GM19240 (cell line): ENCODE measurements around the gene CLEC18A.
"Not testable (repeated sequence)": the region's sequence is repeated elsewhere in the genome, so short reads cannot be mapped to it uniquely, and the experiment has no call there.

Source experiments
- DNase-seq: peaks from one replicate; pipeline ENCODE4 v3.0.0; 2011; ENCODE audit warnings: low spot score; ENCODE audit not compliant: insufficient read length

Gene CLEC18A

DNA sequence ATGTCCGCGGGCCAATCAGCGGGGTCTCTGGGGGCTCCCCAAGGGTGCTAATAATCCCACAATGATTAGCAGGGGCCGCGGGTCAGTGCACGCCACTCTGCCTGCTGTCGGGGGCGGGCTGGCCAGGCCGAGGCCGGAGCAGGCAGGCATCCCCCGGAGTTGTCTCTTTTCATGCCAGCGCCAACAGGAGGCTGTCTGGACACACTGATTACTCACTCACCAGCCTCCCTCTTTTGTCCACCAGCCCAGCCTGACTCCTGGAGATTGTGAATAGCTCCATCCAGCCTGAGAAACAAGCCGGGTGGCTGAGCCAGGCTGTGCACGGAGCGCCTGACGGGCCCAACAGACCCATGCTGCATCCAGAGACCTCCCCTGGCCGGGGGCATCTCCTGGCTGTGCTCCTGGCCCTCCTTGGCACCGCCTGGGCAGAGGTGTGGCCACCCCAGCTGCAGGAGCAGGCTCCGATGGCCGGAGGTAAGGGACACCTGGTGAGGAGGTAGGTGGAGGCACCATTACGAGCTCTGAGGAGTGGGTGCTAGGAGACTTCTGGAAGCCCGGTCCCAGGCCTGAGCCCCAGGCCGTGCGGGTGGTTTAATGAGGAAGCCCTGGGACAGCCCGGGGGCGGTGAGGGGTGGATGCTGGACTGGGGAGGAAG, at the start of gene CLEC18A:
Gene CLEC18A (plus strand): TSS at position 318 of the 655 bp plus-strand sequence. CDS start 33 bp downstream, at position 351.
- DNase-seq = not testable (repeated sequence)

DNA sequence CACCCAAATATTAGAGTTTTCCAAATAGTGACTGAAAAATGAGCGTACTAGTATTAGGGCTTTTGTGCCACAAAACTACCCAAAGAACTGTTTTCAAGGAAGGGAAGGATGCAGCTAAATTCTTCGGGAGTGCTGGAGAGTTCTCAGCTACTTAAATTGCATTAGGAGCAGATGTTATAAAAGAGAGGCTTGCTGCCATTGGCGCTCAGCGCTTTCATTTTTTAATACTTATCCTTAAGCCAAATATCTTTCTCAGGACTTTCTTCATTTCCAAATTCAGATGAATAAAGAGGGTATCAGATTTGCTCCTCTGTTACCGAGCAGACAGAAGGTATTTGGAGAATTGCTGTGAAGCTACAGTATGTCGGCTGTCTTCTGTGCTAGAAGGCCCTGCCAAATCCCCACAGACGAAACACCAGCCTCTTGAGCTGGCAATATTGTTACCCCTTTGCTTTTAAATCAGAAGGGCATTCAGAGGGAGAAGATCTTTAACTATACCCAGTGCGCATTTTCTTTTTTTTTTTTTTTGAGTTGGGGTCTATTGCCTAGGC, 47.2 kb upstream of the CLEC18A start:
- no peak for DNase-seq

DNA sequence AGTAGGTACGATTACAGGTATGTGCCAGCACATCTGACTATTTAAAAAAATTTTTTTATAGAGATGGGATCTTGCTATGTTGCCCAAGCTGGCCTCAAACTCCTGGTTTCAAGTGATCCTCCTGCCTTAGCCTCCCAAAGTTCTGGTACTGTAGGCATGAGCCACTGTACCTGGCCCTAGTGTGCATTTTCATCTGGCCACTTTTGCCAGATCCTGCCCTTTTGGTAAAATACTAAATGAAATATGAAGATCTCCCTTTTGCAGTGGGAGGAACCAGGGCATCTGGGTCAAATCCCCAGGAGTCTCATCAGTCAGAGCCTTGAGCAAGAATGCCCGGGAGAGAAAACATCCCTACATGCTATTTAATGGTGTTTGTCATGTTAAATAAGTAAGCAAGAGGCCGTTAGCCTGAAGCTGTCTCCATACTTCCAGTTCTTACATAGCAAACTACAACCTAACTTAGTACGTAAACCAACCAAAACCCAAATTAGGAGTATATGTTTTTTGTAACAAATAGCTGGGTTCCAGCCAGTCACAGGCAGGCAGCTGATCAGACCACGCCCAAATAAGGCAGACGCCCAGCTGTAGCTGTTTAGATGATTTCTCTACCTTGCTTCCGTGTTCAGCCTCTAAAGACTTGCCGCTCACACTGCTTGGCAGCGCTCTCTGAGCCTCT, 46.5 kb upstream of the CLEC18A start:
- no peak for DNase-seq

DNA sequence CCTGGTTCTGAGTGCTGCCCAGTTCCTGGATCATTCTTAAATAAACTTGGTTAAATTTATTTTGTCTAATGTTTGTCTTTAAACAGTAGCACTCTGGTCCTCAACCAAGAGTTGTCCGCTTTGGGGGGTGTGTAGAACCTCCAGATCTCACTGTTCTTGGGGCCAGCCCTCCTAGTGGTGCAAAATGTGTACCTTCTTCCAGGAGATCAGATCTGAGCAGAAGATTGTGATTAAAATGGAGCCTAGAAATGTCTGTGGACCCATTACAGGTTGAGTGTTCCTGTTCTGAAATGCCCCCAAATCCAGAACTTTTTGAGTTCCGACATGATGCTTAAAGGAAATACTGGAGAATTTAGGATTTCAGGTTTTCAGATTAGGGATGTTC, 46.0 kb upstream of the CLEC18A start:
- no peak for DNase-seq

DNA sequence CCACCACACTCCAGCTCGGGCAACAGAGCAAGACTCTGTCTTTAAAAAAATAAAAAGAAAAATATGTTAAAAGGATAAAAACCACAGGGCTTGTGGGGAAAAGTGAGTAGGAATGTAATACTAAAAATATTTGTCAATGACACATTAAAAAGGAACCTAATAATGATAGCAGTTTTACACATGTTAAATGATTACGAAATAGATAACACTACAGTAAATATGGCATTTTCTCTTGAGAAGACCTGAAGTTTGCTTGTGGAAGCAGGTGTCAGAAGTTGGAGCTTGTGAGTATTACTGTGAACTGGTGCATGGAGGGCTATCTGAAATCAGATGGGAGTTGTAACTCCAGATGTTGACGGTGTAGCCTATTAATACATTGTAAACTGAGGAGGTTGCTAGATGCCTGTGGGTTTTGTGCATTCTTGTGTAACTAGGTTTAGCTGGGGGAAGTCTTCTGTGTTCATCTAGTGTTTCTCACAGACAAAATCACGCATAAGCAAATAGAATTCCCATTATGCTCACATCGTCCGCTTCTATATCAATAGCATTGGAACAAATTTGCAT, 44.2 kb upstream of the CLEC18A start:
- DNase-seq = no peak

DNA sequence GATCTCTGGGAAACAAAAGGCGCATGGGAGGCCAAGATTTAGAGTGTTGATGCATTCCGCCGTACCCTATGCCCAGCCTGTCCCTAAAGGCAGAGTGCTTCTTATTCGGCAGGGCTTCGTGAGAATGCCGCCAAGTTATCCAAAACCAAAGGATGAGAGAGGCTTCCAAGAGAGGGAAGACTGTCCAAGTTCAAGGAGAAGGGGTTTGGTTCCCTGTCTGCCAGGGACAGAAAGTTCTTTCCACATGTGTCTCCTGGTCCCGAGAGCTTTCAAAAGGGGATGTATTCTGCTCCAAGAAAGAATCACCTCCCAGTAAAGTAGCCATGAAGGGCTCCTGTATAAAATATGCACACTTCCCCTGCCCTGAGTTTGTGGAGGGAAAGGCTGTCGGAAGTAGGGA, 42.1 kb upstream of the CLEC18A start:
- no peak for DNase-seq

DNA sequence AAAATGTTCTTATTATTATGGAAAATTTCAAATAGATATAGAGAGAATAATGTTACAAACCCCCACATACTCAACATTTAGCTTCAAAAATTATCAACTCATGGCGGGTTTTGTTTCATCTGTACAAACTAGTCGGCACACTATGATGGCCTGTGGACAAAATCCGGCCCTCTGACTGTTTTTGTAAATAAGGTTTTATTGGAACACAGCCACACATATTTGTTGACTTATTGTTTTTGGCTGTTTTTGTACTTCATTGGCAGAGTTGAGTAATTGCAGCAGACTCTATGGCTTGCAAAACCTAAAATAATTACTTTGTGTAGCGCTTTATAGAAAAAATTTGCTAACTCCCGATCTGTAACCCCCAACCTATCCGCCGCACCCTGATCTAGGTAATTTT, 41.4 kb upstream of the CLEC18A start:
- DNase-seq = no peak

DNA sequence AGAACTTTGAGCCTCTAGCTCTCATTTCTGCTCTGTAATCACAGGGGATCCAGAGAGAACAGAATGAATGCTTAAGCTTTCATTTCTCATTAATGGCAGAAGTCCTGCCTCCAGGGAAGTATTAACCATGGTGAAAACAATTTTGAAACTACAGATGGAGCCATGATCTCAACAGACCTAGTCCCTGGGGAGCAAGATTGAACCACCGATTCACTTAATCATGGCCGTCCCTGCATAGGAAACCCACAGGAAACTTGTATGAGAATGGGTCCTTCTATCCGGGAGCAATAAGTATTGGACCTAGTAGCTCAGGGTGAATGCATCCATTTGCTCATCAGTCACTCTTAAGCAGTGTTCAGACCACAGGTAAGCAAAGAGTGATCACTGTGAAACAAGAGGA, 40.2 kb upstream of the CLEC18A start:
- DNase-seq = no peak

DNA sequence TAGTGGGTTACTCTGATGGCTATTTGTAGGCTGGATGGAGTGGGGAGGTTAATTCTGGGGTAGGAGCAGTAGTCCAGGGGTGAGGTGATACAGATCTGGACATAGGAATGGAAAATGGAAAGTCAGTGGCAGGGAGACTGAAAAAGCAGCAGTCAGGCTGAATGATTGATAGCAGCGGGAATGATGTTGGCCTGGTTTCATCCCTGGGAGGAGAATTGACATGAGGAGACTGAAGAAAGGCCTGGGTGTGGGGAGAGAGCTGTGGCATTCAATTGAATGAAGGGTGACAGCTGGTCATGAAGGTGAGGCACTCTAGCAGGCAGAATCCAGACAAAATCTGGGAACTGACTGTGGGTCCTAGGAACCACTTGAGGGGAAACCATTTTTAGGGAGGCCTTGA, 34.7 kb upstream of the CLEC18A start:
- DNase-seq = no peak

DNA sequence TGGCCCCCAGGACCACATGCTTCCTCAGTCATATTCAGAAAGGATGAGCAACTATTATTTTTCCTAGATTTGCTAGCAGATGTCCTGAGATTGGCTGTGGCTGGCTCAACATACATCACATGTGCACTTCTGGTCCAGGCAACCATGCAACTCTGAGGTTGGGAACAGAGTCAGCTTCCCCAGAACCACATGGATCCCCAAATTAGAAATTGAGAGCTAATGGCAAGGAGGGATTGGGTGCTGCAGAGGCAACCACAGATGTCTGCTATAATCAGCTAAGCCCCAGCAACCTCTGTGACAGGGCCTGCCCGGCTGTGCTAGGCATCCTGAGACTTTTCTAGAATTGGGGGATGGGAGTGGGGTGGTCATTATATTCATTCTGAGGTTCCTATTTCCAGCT, 33.8 kb upstream of the CLEC18A start:
- DNase-seq = no peak

DNA sequence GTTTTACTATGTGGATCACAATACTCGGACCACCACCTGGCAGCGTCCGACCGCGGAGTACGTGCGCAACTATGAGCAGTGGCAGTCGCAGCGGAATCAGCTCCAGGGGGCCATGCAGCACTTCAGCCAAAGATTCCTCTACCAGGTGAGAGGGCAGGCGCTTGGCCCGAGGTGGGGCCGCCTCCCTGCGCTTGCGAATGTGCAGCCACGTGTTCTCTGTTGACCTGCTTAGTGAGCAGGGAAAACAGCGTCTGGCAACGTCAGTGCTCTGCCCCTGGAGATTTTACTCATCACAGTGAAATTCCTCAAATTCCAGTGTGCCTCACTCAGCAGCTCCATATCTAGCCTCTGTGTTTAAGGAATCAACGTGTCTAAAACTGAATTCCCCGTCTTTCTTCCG, 33.4 kb upstream of the CLEC18A start:
- DNase-seq = no peak

DNA sequence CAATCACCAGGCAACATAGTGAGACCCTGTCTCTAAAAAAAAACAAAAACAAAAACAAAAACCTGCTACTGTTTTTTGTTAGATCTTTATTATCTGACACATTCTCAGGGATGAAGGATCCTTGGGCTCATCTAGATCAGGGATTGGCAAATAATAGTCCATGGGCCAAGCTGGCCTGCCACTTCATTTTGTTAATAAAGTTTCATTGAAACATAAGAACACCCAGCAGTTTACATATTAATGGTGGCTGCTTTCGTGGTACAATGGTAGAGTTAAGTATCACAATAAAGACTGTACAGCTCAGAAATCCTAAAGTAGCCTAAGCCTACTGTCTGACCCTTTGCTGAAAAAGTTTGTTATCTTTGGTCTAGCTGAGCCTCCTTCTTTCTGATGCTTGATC, 32.9 kb upstream of the CLEC18A start:
- no peak for DNase-seq

DNA sequence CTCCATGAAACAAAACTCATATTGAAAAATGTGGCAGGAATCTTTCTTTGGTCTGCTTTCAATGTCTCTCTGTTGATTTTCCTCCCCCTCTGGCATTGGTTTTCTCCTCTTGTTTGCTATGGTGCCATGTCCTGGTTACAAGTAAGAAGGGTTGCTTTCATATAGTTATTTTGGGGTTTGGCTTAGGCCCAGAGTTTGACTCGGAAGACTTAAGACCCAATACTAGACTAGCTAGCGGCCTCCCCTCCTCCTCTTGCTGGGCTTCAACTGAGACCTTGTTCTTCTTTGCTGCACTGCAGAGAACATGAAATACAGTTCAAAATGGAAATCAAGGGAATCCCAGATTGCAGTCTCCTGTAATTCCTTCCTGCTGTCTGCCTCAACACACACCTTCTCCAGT, 30.0 kb upstream of the CLEC18A start:
- DNase-seq = no peak

DNA sequence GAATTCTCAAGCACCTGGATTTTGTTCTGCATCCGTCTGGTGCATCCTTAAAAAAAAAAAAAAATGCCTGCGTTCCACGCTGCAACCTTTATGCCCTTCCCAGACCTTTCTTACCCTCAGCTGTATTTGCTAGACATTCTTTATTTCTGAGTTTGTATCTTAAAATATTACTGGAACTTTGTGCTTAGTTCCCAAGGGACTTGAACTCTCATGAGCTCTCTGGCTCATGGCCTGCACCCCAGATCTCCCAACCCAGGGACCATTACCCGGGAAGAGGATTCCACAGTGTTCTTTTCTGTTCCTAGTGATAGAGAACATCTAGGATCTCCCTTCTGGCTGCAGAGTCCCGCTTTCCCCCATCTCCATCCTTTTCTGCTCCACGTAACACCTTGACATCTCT, 28.9 kb upstream of the CLEC18A start:
- no peak for DNase-seq

DNA sequence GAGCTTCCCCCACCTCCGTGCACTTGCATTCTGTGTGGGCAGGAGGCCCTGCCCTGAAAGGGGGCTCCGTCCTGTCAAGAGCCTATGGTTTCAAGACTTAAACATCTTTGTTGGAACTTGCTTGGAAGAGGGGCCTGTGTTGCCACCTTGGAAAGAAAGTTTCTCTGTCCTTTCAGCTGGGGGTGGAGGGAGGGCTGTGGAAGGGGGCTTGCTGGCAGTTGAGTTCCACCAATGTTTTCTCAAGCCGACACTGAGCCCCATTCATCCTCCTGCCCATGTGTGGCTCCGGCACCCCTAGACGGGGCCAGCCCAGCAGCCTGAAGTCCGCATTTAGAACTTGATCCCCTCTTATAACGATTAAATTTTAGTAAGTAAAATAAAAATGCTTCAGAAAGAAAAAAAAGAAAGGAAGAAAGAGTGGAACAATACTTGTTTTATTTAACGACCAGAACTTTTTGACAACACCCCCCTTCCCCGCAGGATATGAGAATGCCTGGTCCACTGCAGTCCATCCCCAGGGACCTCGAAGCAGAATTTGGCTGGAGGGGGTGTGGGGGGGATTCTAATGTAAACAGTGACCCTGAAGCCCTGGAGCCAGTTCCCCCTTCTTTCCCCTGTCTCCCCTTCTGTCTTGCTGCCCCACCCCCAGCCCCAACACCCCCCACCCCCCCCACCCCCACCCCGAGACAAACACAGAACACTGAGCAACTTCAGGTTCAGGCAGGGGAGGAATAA, 26.9 kb upstream of the CLEC18A start:
- no peak for DNase-seq

DNA sequence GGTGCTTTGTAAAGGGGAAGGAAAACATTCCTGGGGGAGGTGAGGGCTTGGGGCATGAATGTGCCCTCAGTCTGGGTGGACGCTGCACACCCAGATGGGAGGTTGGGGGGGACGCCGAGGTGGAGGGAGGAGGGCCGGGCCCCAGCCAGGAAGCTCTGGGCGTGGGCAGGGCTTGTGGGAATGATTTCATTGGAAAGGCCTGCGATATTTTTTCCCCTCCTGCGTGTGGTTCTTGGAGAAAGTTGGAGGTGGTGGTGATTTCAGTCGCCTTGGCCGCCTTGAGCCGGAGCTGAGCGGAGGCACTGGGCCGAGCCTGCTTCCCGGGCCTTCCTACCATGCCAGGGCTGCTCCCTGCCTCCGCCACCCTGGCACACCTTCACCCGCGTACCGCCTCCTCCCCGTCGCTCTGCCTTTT, 26.4 kb upstream of the CLEC18A start:
- DNase-seq = no peak

DNA sequence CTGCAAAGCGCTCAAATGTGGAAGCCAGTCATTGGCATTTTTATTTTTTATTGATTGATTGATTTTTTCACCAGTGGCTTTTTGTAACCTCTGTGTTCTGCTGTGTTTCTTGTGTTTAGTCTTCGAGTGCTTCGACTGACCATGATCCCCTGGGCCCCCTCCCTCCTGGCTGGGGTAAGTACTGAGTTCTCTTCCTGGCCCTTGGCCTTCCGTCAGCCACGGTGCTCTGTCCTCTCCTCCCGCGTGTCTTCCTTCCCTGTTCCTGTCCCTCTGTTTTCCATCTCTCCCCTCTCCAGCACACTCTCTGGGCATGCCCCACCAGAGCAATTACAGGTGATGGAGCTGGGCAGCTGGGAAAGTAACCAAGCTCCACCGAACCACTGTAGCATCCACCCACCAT, 25.8 kb upstream of the CLEC18A start:
- DNase-seq = no peak

DNA sequence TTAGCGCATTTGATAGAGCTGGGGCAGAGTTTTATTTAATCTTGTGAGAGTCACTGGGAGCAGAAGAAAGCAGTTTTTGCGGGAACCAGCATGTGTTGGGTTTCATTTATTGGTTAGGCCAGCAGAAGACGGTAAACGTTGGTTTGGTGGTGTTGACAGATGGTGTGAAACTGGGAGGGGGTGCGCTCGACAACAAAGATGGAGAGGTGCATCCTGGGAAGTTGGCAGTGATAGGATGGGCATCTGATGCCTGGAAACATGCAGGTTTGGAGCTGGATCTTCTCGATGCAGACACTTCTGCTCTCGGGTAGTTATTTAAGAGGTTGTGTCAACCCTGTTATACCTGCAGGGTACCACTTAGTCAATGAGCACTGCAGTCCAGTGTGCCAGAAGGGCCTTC, 24.9 kb upstream of the CLEC18A start:
- no peak for DNase-seq

DNA sequence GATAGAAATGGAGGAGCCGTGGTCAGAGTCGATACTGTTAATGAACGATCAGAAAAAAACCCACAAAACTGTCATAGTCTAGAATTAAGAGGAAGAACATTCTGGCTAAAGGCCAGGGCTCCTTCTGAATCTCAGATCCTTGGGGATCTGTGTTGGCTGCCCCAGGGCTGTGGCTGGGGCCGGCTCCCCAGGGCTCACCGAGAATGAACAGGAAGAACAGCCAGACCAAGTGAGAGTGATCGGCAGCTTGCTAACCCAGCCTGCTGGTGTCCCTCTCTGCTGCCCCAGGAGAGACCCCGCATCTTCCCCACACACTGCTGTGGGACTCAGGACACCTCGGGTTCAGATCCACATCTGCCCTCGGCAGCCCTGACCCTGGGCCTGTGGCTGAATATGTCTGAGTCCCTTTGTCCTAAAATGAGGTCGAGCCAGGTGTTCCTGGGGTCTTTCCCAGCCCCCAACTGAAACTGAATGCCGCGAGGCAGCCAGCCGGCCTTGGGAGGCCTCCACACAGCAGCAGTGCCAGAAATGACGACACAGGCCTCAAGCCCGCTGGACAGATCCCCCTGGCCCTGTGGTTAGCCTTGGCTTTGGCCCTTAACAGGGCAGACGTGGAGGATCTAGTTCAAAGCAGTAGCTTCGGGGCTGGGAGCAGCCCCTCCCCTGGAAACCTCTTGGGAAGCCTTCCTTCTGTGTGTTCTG, 23.9 kb upstream of the CLEC18A start:
- DNase-seq = no peak

DNA sequence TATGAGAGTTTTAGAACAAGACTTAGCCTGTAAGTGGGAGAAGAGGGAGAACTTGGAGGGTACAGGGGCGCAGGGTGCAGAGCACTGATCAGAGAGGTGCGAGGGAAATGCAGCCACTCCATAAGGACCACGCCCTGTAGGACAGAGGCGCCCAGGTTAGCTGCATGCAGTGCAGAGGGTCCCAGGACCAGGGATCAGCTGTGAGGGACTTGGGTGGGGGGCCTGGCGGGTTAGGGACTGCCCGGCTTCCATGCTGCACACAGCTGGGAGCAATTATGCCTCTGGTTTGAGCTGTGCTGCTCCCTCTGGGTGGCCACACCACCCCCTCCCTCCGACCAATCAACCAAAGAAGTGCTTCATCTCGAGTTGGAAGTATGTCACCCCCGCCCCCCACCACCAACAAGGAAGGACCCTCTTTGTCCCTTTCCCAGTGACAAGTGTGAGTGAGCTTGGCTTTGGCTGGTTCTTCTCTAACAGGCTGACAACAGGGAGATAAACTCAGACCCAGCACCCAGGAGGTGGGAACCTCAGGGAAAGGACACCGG, 22.2 kb upstream of the CLEC18A start:
- DNase-seq = no peak

DNA sequence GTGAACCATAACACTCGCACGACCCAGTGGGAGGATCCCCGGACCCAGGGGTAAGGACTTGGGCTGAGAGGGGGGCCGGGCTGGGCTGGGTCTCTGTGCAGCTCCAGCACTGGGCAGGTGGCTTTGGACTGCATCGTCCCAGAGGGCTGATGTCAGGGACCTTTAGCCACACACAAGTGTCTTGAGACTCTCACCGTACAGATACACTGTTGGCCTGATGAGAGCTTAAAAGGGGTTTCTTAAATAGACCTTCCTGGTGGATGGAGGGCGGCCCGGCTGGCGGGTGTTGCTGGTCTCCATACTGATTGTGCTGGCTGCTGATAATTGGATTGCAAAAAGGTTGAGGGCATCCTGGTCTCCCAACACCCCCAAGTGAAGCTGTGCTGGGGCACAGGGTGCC, 21.7 kb upstream of the CLEC18A start:
- no peak for DNase-seq
